CD1c-positive myeloid dendritic cell (primary cell): ENCODE results near the gene SLC4A5.
"Not testable (repeated sequence)": the region's sequence is repeated elsewhere in the genome, so short reads cannot be mapped to it uniquely, and the experiment has no call there.

Experiments
- DNase-seq: peaks from one replicate; pipeline ENCODE4 v3.0.0-alpha.2; 2016; ENCODE audit errors: extremely low spot score

Gene SLC4A5

DNA sequence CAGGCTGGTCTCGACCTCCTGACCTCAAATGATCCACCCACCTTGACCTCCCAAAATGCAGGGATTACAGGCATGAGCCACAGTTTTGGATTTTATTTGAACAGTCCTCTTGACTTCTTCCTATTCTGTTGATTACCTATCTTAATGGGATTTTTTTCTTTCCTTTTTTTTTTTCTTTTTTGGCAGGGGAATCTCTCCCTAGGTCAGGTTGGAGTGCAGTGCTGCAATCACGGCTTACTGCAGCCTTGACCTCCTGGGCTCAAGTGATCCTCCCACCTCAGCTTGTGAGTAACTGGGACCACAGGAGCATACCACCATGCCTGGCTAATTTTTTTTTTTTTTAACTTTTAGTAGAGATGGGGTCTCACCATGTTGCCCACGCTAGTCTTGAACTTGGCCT, 142.0 kb downstream of the SLC4A5 start:
- no peak for DNase-seq

DNA sequence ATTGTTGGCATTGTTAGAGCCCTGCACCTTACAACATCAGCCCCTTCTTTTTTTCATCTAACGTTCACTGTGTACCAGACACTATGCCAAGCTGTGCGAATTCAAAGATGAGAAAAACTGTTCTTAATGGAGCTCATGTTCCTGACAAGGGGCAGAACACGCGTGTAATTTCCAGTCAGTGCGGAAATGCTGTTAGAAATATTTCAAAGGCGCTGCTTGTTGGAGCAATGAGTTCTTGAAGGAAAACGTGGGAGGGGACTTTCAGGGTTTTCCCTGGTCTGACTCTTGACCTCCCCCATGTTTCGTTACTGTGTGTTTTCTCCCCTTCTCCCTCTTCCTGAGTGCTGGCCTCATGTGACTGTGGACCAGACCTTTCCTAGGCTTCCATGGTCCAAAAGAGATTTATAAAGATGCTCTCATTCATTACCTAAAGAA, 143.3 kb downstream of the SLC4A5 start:
- peak; percentile 67 for DNase-seq

DNA sequence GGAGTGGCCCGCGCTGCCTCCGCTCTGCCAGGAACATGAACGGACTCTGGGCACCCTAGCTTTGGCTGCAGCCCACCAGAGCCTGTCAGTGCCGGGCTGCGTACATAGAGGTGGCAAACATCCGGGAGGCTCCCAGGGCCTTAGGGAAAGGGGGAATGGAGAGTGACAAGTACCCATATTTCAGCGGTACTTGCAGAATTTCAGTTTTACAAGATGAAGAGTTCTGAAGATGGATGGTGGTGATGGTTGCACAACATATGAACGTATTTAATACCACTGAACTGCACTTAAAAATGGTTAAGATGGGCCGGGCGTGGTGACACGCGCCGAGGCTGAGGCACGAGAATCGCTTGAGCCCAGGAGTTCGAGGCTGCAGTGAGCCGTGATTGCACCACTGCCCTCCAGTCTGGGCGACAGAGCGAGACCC, 143.9 kb downstream of the SLC4A5 start:
- peak; percentile 27 for DNase-seq

DNA sequence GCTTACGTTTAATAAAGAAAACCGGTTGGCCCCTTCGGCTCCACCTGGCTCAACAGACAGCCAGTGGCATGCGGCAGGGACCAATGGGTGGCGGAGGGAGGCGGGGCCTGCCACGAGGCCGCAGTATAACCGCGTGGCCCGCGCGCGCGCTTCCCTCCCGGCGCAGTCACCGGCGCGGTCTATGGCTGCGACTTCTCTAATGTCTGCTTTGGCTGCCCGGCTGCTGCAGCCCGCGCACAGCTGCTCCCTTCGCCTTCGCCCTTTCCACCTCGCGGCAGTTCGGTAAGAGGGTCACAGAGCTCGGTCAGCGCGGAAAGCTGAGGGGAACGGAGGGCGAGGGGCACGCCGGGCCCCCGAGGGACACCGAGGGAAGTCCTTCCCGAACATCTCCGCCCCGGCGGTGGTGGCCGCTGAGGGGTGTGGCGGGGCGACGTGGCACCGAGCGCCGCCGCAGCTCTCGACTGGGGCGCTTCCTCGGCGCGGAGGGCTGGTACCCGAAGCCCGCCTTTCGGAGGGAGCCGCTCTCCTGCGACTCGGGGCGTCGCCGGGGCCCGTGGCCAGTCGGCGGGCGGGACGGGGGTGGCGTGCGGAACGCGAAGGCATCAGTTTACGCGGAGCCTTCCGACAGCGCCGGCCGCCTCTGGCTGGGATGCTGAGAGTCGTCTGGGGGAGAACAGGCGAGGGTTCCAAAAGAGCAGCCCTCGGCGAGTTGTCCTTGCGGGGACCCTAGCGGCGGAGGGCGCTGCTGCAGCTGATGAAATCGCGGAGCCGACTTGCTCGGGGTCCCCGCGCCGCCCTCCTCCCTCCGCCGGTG, 144.5 kb downstream of the SLC4A5 start, which contains the start of gene MTHFD2:
Gene MTHFD2 (plus strand): TSS at position 155 of the 814 bp plus-strand sequence. CDS start 27 bp downstream, at position 182.
- peak; percentile 97 for DNase-seq

DNA sequence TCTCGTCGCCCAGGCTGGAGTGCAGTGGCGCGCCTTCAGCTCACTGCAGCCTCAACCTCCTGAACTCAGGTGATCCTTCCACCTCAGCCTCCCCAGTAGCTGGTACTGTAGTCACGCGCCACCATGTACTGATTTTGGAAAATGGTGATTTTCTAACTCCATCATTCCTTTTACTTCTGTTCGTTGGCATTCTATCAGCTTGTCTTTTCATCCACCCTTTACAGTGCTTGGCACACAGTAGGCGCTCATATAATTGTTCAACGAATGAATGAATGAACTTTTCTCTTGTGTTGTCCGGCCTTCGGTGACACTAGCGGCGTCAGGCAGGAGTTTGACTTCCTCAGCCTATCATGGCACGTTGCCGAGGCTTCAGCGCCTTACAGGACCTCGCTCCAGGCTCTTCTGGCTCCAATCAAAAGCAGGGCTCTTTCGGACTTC, 145.2 kb downstream of the SLC4A5 start:
- DNase-seq, result no peak

DNA sequence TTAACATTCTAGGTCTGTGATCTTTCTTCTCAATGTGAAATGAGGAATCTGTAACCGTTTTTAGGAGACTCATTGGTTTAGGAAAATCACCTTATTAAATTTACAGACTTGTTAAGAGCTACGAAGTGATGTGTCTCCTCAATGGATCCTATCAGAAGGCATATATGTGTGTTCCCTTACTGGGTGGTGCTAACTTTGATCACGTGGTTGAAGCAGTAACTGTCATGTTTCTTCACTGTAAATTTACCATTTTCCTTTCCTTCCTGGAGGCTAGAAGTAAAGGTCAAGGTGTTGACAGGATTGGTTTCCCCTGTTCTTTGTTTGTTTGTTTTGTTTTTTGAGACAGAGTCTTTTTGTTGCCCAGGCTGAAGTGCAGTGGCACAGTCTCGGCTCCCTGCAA, 146.2 kb downstream of the SLC4A5 start:
- DNase-seq, result no peak

DNA sequence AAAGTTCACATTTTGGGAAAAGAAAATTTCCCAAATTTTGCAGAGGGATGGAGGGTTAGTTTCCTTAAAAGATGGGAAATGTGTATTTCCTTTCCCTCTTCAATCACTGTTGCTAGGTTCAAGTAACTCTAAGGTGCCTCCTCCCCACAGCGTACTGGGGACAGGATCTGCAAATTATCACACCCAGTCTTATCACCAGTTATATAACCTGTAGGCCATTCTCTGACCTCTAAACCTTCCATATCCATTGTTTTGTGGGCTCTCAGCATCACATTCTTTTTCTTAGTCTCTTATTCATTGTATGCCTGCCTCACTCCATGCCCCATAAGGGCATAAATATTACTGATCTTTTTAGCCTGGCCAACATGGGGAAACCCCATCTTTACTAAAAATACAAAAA, 148.4 kb downstream of the SLC4A5 start:
- DNase-seq, result no peak

DNA sequence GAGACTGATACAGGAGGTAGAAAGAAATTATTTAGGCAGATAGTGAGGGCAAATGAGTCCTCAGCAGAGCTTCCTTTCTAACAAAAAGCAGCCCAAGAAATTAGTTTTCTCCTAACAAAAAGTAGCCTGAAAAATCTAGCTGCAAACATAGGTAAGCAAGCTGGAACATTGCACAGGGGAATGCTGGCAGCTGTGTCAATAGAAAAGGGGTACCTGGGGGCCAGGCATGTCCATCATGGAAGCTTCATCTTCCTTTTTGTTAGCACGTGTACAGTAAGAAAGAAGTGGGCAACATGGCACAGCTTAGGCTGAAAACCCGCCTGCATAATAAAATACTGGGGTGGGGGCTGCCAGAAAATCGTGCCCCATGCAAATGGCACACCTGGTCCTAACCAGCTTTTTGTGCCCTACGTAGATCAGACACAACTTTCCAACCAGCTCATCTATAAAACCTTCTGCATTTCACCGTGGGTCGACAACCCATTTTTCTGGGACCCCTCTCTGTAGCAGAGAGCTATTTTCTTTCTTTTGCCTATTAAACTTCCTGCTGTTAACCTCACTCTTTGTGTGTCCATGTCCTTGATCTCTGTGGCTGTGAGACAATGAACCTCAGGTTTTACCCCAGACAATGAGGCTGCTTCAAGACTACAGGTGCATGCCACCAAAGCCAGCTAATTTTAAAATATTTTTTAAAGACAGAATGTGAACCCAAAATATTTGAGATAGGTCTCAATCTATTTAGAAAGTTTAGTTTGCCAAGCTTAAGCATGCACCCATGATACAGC, 151.4 kb downstream of the SLC4A5 start:
- DNase-seq, result no peak

DNA sequence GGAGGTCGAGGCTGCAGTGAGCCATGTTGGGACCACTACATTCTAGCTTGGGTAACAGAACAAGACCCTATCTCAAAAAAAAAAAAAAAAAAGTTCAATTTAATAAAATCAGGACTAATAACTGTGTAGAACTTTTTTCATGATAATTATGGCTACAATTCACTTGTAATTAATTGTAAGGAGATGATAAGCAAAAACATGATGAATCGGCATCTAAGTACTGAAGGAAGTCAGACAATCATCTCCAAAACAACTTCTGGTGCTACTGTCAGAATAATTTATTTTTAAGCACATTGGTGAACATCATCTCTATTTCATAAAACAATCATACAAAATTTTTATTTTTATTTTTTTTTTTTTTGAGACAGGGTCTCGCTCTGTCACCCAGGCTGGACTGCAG, 154.5 kb downstream of the SLC4A5 start:
- no peak for DNase-seq

DNA sequence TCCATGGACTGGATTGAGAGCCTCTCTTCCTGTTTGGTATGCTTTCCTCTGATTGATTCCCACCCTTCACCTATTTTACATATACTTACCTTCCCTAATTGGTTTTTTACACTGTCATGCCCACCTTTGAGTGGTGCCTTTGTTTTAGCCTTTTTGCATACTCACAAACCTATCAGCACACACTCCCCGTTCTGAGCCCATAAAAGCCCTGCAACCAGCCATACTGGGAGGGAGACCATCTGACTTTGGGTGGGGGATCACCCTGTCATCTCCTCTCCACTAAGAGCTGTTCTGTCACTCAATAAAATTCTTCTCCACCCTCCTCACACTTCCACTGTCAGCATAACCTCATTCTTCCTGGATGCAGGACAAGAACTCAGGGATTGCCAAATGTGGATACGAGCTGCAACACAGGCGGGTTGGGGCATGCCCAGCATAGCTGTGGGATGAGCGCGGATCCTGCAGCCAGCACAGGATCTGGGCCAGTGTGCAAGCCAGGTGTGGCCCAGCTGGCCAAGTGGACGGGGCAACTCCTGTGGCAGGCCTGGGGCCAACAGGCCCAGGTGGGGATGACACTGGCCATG, 155.1 kb downstream of the SLC4A5 start:
- no peak for DNase-seq

DNA sequence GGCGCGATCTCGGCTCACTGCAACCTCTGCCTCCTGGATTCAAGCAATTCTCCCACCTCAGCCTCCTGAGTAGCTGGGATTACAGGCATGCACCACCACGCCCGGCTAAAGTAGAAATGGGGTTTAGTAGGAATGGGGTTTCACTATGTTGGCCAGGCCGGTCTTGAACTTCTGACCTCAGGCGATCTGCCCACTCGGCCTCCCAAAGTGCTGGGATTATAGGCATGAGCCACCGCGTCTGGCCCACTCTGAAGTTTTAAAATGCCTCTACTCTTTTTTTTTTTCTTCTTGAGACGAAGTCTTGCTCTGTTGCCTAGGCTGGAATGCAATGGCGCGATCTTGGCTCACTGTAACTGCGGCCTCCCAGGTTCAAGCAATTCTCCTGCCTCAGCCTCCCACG, 156.5 kb downstream of the SLC4A5 start:
- not testable (repeated sequence) for DNase-seq

DNA sequence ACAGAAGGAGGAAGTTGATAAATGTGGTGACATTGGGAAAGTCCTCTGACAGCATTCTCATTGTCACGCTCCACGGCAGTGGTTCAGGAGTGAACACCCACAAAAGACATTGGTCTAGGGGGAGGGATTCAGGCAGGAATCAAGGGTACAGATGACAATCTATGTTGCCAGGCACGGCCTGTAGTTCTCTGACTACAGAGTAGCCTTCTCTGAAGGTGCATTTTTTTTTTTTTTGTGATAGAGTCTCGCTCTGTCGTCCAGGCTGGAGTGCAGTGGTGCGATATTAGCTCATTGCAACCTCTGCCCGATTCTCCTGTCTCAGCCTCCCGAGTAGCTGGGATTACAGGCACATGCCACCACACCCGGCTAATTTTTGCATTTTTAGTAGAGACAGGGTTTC, 157.2 kb downstream of the SLC4A5 start:
- DNase-seq, result peak; percentile 95

DNA sequence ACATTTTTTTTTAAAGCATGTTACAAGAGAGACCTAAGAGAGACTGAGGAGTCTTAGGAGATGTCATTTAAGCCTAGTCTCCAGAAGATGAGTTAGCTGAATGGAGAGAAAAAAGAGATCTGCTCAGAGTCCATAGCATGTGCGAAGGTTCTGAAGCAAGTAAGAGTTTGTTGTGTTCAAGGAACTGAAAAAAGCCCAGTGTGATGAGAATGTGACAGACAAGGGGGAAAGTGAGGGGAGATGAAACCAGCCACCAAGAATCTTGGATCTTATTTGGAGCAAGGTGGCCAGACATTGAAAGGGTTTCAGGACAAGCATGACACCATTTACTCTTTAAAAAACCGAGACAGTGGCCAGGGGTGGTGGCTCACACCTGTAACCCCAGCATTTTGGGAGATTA, 159.3 kb downstream of the SLC4A5 start:
- peak; percentile 39 for DNase-seq

DNA sequence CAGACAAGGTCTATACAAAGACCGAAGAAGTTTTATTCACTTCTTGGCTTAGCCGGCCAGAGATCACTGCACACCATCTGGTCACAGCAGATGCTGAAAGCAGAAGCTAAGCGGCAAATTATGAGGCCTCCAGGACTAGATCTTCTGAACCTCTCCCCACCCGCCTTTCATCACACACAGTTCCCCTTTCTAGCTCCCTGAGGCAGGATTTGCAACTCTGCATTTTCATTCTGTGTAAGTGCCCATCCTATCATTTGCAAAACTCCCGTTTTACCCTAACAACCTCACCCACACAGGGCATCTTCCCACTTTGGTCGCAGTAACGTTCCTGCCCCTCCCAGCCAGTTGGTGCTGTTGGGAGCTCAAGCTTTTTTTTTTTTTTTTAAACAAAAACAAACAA, 161.5 kb downstream of the SLC4A5 start:
- DNase-seq, result peak; percentile 97

DNA sequence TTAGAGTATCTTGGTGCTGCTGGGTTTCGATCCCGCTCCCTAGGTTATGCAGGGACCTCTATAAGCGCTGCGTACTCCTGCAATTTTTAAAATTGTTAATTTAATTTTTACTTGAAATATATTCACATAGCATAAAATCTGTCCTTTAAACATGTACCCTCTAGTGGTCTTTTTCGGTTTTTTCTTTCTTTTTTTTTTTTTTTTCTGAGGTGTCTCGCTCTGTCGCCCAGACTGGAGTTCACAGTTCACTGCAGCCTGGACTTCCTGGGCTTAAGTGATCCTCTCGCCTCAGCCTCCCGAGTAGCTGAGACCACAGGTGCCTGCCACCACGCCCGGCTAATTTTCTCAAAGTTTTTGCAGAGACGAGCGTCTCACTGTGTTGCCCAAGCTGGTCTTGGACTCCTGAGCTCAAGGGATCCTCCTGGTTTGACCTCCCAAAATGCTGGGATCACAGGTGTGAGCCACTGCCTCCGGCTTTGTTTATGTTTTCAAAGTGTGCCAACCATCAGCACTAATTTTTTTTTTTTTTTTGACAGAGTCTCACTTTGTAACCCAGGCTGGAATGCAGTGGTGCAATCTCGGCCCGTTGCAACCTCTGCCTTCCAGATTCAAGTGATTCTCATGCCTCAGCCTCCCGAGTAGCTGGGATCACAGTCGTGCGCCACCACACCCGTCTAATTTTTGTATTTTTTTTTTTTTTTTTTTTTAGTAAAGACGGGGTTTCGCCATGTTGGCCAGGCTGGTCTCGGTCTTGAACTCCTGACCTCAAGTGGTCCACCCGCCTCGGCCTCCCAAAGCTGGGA, 164.0 kb downstream of the SLC4A5 start:
- no peak for DNase-seq

DNA sequence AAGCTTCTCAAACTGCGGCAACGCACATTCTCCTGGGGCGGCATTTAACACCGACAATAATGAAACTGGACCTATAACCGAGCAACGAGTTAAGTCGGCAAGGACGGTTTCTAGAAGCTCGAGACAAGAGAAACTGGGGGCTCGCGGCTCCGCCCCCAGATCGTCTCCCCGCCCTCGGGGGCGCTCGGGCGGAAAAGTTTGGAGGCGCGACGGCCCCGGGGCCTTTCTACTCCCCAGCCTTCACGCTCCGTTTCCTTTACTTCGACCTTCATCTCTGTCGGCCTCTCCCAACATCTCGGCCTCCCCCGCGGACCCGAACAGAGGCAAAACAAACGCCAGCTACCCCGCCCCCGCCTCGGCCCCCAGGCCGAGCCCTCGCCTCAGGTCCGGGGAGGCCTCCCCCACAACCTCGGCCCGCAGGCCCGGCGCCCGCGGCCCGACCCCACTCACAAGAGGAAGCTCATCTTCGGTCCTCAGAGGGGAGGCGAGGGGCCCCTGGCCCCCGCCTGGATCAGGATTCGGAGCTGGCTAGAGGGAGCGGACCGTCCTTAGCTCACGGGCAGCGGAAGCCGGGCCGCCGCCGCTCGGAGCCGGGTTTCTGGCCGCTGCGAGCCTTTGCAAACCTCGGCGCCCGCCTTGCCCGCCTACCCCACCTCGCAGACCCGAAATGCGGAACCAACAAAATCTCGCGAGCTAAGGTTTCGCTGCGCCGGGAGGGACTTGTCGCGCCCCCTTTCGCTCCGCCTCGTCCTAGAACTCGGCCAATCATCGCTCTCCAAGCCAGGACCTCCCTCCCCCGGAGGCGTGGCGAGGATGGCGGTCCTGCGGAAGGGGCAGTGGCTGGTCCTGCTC, 164.8 kb downstream of the SLC4A5 start, which contains the start of gene MOB1A:
Gene MOB1A (minus strand): TSS at position 669 of the 852 bp plus-strand sequence. CDS start 205 bp downstream, at position 464.
- peak; percentile 100 for DNase-seq

DNA sequence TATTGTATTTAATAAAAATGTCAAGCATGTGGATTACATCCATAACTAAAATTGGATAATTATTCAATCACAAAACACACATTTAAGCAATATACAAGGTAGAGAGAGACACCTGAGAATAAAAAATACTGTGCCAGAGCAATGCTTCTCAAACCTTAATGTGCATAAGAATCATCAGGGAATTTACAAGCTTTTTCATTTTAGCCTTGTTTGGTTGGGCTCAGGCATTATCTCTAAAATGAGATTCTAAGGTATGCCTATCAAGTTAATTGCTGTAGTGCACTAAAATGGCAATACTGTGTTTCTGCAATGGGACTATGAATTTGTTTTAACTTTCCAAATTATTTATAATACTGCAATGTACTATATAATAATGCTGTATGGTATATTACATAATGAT, 165.5 kb downstream of the SLC4A5 start:
- DNase-seq, result no peak

DNA sequence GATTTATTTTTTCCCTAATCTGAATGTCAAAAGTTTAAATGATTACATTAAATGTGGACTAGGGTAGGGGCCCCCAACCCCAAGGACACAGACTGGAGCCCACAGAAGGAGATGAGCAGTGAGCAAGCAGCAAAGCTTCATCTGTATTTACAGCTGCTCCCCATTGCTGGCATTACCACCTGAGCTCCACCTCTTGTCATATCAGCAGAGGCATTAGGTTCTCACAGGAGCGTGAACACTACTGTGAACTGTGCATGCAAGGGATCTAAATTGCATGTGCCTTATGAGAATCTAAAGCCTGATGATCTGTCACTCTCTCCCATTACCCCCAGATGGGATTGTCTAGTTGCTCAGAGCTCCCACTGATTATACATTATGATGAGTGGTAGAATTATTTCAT, 168.3 kb downstream of the SLC4A5 start:
- no peak for DNase-seq

DNA sequence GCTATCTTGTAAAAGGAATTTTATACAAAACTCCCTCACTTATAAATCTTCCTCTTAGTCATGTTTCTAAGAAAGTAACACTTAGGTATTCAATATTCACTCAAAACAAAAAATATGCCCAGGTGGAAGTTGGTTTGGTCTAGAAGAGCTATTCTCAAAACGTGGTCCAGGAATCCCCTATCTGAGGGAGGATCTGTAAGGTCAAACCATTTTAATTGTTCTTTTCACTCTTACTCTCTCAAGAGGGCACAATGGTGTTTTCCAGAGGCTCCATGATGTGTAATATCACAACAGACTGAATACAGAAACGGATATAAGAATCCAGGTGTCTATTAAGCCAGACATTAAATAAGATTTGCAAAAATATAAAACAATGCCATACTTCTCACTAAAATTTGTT, 174.5 kb downstream of the SLC4A5 start:
- no peak for DNase-seq
